ENCODE measurements around the gene KCNH5. TPM values are rescaled to one million over a fixed set of nuclear protein-coding genes. Genes with fewer than 3 reads are reported as not detected.

Gene KCNH5
- total RNA-seq, 1 experiment from 2014 or later, result 1.4 TPM

DNA sequence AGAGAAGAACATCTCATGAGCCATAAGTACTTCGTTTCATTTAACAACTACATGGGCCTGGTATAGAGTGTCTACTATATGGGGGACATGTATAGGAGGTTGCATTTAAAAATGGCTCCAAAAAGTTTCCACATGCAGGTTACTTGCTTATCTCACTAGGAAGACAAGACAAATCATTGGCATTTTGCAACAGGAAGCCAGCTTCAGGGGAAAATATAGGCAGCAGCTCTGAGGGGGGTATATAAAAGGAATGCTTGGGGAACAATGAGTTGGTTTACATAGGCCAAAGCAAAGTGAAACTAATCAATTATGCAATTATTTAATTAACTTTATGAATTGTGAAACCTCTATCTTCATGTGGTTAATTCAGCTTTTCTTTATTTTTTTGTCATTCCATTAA lies 225.3 kb downstream of the KCNH5 start:
- Histone ChIP-seq H3K4me3 (no peak overlapping the region), H3K27ac (no peak overlapping the region), H3K9me2 (ENCODE audit: insufficient read depth) (no peaks in the 10 kb centered on the region), H3K79me2 (ENCODE audit: low read depth) (no peaks in the 10 kb centered on the region), H3K36me3 (ENCODE audit: low read depth) (no peaks in the 10 kb centered on the region), H4K20me1 (ENCODE audit: insufficient read depth) (no peaks in the 10 kb centered on the region), H3K4me2 (no peak overlapping the region), H3F3A (ENCODE audit: insufficient read depth, low read depth) (no peaks in the 10 kb centered on the region), H3K4me1 (replicated peaks; ENCODE audit: insufficient read depth) (no peaks in the 10 kb centered on the region), H3K9me3 (ENCODE audit: insufficient read depth, low read depth) (no peaks in the 10 kb centered on the region), H2AFZ (no peak overlapping the region), H3K27me3 (ENCODE audit: insufficient read depth, low read depth) (no peaks in the 10 kb centered on the region)
- ChIA-PET CTCF (no interaction called here), POLR2A (ENCODE audit: unreplicated experiment) (no interaction called here)
- TF ChIP-seq, protein P1, sequence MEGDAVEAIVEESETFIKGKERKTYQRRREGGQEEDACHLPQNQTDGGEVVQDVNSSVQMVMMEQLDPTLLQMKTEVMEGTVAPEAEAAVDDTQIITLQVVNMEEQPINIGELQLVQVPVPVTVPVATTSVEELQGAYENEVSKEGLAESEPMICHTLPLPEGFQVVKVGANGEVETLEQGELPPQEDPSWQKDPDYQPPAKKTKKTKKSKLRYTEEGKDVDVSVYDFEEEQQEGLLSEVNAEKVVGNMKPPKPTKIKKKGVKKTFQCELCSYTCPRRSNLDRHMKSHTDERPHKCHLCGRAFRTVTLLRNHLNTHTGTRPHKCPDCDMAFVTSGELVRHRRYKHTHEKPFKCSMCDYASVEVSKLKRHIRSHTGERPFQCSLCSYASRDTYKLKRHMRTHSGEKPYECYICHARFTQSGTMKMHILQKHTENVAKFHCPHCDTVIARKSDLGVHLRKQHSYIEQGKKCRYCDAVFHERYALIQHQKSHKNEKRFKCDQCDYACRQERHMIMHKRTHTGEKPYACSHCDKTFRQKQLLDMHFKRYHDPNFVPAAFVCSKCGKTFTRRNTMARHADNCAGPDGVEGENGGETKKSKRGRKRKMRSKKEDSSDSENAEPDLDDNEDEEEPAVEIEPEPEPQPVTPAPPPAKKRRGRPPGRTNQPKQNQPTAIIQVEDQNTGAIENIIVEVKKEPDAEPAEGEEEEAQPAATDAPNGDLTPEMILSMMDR (conservative IDR thresholded peaks at IDR 0.05), result no peak
- no peak for TF ChIP-seq EZH2 (IDR thresholded peaks at IDR 0.05; ENCODE audit: low read depth)
- BruUV-seq (replicated peaks), result no TSS peak
- intact Hi-C loops (cut with micrococcal nuclease; ENCODE audit: unreplicated experiment), result no loop called here
- no peak for DNase-seq

DNA sequence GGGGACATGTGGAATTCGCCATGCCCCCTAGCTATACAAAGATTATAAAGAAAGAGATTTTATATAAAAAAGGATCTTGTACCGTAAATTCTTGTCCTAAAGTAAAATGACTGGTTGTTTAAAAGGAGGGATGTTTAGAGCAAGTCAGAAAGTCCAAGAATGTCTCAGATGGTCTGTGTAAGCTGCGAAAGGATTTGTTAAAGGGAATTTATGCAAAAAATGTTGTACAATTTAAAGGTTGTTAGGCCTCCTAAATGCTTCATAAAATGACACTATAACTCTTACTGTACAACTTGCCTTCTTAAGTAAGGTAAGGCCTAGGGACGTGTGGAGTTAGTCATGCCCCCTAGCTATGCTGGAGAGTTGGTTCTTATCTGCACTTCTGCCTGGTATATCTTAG lies 237.6 kb downstream of the KCNH5 start:
- no peak overlapping the region for H3K4me2 ChIP-seq
- no TSS peak for BruUV-seq (replicated peaks)

DNA sequence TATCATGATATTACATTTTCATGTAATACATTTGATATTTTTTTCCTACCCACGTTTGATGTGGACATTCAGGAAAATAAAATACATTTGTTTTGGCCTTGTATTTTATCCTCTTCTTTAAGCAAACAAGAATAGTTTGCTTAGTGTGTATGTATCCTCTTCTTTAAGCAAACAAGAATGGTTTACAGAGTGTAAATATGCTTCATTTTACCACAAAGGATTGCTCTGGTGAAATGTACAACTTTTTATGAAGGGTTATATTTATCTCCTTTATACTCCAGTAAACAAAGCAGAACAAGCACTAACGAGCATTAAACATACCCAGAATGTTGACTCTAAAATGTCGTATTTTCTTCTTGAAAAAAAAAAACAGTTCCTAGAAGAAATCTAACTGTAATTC lies 244.7 kb downstream of the KCNH5 start:
- Histone ChIP-seq H3K36me3 (ENCODE audit: low read depth) (no peaks in the 10 kb centered on the region), H3K9me2 (ENCODE audit: insufficient read depth) (no peaks in the 10 kb centered on the region; the same call in 1 of the 2 replicates), H3K4me3 (no peak overlapping the region), H3K9me3 (ENCODE audit: insufficient read depth, low read depth) (no peaks in the 10 kb centered on the region), H3K79me2 (ENCODE audit: low read depth) (no peaks in the 10 kb centered on the region), H3K27me3 (ENCODE audit: insufficient read depth, low read depth) (no peaks in the 10 kb centered on the region), H2AFZ (no peak overlapping the region), H3K27ac (no peak overlapping the region), H4K20me1 (ENCODE audit: insufficient read depth) (no peaks in the 10 kb centered on the region), H3K4me1 (replicated peaks; ENCODE audit: insufficient read depth) (no peaks in the 10 kb centered on the region), H3F3A (ENCODE audit: insufficient read depth, low read depth) (no peaks in the 10 kb centered on the region), H3K4me2 (no peak overlapping the region)
- no peak for TF ChIP-seq EZH2 (IDR thresholded peaks at IDR 0.05; ENCODE audit: low read depth)
- TF ChIP-seq, protein P1 (conservative IDR thresholded peaks at IDR 0.05), result no peak
- ChIA-PET CTCF (interaction anchor here (0.6 to 0.7 kb wide), 2 partner anchors 1185 to 1709 kb away, joined by 5 to 9 read pairs; no protein-coding TSS in a partner anchor), POLR2A (ENCODE audit: unreplicated experiment) (interaction anchor here (0.6 kb wide), 1 partner anchor 232 kb away, joined by 10 read pairs; no protein-coding TSS in a partner anchor)
- intact Hi-C loops (cut with micrococcal nuclease; ENCODE audit: unreplicated experiment), result no loop called here
- no TSS peak for BruUV-seq (replicated peaks)
- DNase-seq, result no peak

More for the DNA sequence above, 237.6 kb downstream of the KCNH5 start:
- Histone ChIP-seq H4K20me1 (ENCODE audit: insufficient read depth) (no peaks in the 10 kb centered on the region), H3K27ac (no peak overlapping the region), H3K9me2 (ENCODE audit: insufficient read depth) (no peaks in the 10 kb centered on the region), H3F3A (ENCODE audit: insufficient read depth, low read depth) (no peaks in the 10 kb centered on the region), H2AFZ (no peak overlapping the region), H3K4me1 (replicated peaks; ENCODE audit: insufficient read depth) (no peaks in the 10 kb centered on the region), H3K9me3 (ENCODE audit: insufficient read depth, low read depth) (0 out of 2 replicates have a peak, but pooled peaks cover 3% of the 10 kb centered on the region), H3K4me3 (no peak overlapping the region), H3K36me3 (ENCODE audit: low read depth) (no peaks in the 10 kb centered on the region), H3K27me3 (ENCODE audit: insufficient read depth, low read depth) (no peaks in the 10 kb centered on the region), H3K79me2 (ENCODE audit: low read depth) (no peaks in the 10 kb centered on the region)
- POLR2A ChIA-PET (ENCODE audit: unreplicated experiment), result no interaction called here
- TF ChIP-seq, protein P1 (conservative IDR thresholded peaks at IDR 0.05), result no peak
- TF ChIP-seq EZH2 (IDR thresholded peaks at IDR 0.05; ENCODE audit: low read depth), result no peak
- CTCF ChIA-PET, result no interaction called here
- intact Hi-C loops (cut with micrococcal nuclease; ENCODE audit: unreplicated experiment), result no loop called here
- no peak for DNase-seq
